Ovary (tissue), 9 donors: ENCODE data around the gene KCNIP1. TPM values are rescaled to one million over a fixed set of nuclear protein-coding genes. Genes with fewer than 3 reads are reported as not detected.

Experiments
- DNase-seq, 5 donors: peaks; one replicate each; pipeline ENCODE4 v3.0.0-alpha.2; 2019 to 2020
- H3K27ac ChIP-seq, 2 donors: fragments of 200-600 bp; one replicate each; pipeline versions ENCODE4 v1.5.1 to v1.8.0; 2019 to 2022
- H3K27me3 ChIP-seq: fragments of 200-600 bp; one replicate; pipeline ENCODE4 v1.8.0; 2022
- H3K36me3 ChIP-seq: fragments of 200-600 bp; sonication (generic); one replicate; pipeline ENCODE4 v1.5.1; 2019
- H3K4me1 ChIP-seq: one replicate; pipeline ENCODE4 v1.8.1; 2013; ENCODE audit warnings: mild to moderate bottlenecking, moderate library complexity; ENCODE audit not compliant: insufficient read depth
- H3K4me3 ChIP-seq: fragments of 200-600 bp; sonication (generic); one replicate; pipeline ENCODE4 v1.5.1; 2017
- H3K9me3 ChIP-seq, 2 donors: fragments of 200-600 bp in 1 of 2; sonication (generic) in 1 of 2; one replicate each; pipeline versions ENCODE4 v1.5.1 to v1.8.1; 2013 to 2019; ENCODE audit warnings: mild to moderate bottlenecking in 1 of 2, moderate library complexity in 1 of 2
- CTCF ChIP-seq, 3 donors: fragments of 450-650 bp in 2 of 3; fragments of 200-600 bp in 1 of 3; IDR thresholded peaks; one replicate each; pipeline versions ENCODE4 v1.5.1 to v1.8.0; 2016 to 2022; ENCODE audit warnings: antibody characterized with exemption in 3 of 3, mild to moderate bottlenecking in 1 of 3
- EP300 ChIP-seq: sonication (generic); formaldehyde crosslinking; IDR thresholded peaks from one replicate; pipeline ENCODE4 v1.6.1; 2017; ENCODE audit warnings: antibody characterized with exemption
- POLR2A ChIP-seq: fragments of 450-650 bp; IDR thresholded peaks from one replicate; pipeline ENCODE4 v1.6.1; 2017; ENCODE audit warnings: antibody characterized with exemption, mild to moderate bottlenecking, moderate library complexity
- WGBS, 3 donors: extraction: QIAGEN DNeasy Blood & Tissue Kit in 1 of 3; methylation state at CpG; one replicate each; pipeline versions ENCODE4 v1.1.5 to v1.1.7; 2013 to 2017; 5-methylcytosine and 5-hydroxymethylcytosine counted together
- intact Hi-C, 4 donors: fragments of 100-400 bp; cut with DNase I; formaldehyde crosslinking; loops; one replicate each; pipeline versions ENCODE4 v1.11.0 to v1.15.1; 2022 to 2023
- polyA plus RNA-seq, 2 donors: library from polyadenylated mRNA; stranded (reverse); fragments of 200-250 nt in 1 of 2; fragments of 350-450 nt in 1 of 2; fragmentation: Illumina TruSeq in 1 of 2; extraction: RNeasy Lipid Tissue Mini Kit (QIAGEN cat#74804) in 1 of 2; gene quantifications; one replicate each; pipeline ENCODE4 v1.2.3, GENCODE V29; 2013 to 2014
- total RNA-seq, 7 donors: library from RNA; depleted of rRNA in 2 of 7; stranded (reverse); fragments of >200 nt in 2 of 7; fragmentation: NEBNext Ultra II Directional in 3 of 7; extraction: Animal tissue kit (Norgen Biotek cat#: 25700) in 3 of 7; gene quantifications; one replicate each; pipeline versions ENCODE4 v1.1.0 to v1.2.4, GENCODE V29; 2016 to 2023
- donor health status: DM: no; HTN: no; CAD: no; lungs with moderate emphysema.
- donor health status: DM: no; HTN: no; CAD: no.
- donor health status: Bipolar disorder and iron deficiency.
- donor health status: DM: yes; HTN: yes; CAD: no.
- donor health status: DM: no; HTN: no; CAD: no.
- donor health status: DM: yes; HTN: yes; CAD: no.

The KCNIP1 gene
- total and polyA plus RNA-seq, 9 donors = 0.20 to 2.2 (median 0.66) TPM

DNA sequence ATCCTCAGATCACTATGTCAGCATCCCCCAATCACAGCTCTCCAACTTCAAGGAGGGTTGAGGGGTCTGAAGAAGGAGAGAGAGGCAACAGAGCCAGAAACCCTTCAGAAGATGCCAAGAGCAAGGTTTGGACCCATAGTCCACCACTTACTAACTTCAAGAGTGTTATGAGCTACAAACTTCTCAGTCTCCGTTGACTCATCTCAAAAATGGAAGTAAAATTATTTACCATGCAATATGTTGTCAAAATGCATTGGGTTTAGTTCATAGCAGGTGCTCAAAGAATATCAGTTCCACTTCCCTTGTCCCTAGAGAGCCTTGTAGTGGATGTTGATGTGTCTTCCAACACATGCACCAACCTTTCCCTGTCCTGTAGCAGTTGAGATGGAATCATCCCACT, 116.0 kb downstream of the KCNIP1 start:
- TF ChIP-seq POLR2A (no peak), CTCF (IDR thresholded peaks at IDR 0.05) (no peak), EP300 (no peak)
- WGBS, 3 donors = 89 to 94% (median 94%) methylated on average over 1 of the region's 1 CpG

DNA sequence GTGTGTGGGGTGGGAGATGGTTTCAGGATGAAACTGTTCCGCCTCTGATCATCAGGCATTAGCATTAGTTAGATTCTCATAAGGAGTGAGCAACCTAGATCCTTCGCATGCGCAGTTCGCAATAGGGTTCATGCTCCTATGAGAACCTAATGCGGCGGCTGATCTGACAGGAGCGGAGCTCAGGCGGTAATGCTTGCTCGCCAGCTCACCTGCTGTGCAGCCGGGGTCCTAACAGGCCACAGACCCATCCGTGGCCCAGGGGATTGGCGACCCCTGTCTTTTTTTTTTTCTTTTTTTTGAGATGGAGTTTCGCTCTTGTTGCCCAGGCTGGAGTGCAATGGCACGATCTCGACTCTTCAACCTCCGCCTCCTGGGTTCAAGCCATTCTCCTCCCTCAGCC, 119.1 kb downstream of the KCNIP1 start:
- Histone ChIP-seq H3K27me3 (no peaks in the 10 kb centered on the region), H3K9me3 (no peaks in the 10 kb centered on the region), H3K36me3 (no peaks in the 10 kb centered on the region), H3K4me1 (no peaks in the 10 kb centered on the region), H3K4me3 (no peak overlapping the region), H3K27ac (no peak overlapping the region)
- no peak for TF ChIP-seq CTCF (IDR thresholded peaks at IDR 0.05)
- no peak for TF ChIP-seq POLR2A
- TF ChIP-seq EP300 = no peak
- intact Hi-C loops = no loop called here
- WGBS, 3 donors = 88 to 96% (median 94%) methylated on average over 16 of the region's 16 CpGs
- DNase-seq = peak in 1 of 5 donors; percentile 23

More for the DNA sequence above, 116.0 kb downstream of the KCNIP1 start:
- intact Hi-C loops = no loop called here
- Histone ChIP-seq H3K4me3 (no peak overlapping the region), H3K27me3 (no peaks in the 10 kb centered on the region), H3K36me3 (no peaks in the 10 kb centered on the region), H3K27ac (no peak overlapping the region), H3K9me3 (no peaks in the 10 kb centered on the region), H3K4me1 (no peaks in the 10 kb centered on the region)
- no peak for DNase-seq

DNA sequence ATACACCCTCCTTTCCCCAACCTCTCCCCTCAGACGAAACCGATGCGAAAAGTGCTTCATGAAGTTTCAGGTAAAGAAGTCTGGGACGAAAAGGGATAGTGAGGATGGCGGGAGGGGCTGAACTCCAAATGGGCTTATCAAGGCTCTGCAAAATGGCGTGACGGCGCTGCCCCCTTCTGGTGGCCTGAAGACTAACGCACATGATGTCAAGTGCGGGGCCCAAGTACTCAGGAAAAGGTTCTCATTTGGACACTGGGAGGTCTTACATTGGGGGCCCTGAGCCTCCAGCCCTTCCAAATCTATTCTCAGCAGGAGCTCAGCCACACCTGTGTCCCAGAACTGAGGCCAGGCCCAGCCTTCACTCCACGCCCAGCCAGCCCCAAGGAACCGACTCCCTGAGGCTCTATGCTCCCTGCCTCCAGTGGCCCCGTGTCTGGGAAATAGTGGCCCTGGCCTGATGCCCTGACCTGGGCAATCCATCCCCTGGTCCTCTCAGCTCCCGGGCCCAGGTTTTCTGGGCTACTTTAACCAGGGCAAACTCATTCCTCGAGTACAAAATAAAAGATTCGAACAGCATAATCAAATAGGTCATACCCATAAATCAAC, 119.9 kb downstream of the KCNIP1 start:
- H3K4me3 ChIP-seq = no peak overlapping the region
- no peaks in the 10 kb centered on the region for H3K9me3 ChIP-seq
- H3K4me1 ChIP-seq = no peaks in the 10 kb centered on the region
- peak in 1 of 5 donors; percentile 41 for DNase-seq
- WGBS, 3 donors = 48 to 53% (median 50%) methylated on average over 16 of the region's 16 CpGs
- intact Hi-C loops = no loop called here
- TF ChIP-seq EP300 (no peak), CTCF (IDR thresholded peaks at IDR 0.05) (no peak), POLR2A (no peak)
- H3K27ac ChIP-seq = no peak overlapping the region
- H3K36me3 ChIP-seq = no peaks in the 10 kb centered on the region
- no peaks in the 10 kb centered on the region for H3K27me3 ChIP-seq

DNA sequence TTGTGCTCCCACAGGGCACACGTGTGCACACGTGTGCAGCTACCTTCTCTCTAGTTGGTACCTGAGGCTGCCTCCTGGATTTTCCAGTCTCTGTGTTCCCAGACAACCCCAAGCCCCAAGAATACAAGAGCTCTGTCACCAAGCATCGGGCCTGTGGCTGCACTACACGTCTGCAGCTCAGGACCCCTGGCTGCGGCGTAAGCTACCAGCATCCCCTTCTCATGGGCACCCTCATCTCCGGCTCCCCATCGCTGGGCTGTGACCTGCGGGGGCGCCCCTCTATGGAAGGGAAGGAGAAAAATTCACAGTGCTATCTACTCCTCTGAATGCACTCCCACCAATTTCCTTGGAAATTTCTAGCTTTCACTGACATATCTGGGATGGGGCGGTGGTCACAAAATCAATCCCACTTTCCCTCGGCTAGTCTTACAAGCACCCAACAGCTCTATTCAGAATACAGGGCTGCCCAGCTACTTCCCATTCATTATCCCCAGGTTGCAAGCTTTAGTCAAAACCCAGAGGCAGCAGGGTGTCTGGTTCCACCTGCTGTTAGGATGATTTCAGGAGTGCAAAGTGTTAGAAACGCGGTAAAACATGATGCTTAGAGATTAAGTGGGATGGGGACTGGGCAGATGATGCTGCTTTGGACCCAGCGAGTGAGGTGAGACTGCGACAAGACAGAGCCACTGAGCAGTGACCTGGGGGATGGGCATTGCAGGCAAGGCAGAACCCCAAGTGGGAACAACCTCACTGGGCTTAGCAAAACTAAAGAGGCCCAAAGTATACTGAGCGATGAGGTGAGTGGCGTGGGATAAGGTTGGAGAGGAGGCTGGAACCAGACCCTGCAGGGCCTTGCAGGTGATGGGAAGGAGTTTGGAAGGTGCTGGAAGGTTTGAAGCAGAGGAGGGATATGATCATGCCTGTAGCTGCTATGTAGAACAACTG, 121.7 kb downstream of the KCNIP1 start:
- intact Hi-C loops = no loop called here

More for the DNA sequence above, 121.7 kb downstream of the KCNIP1 start:
- no peaks in the 10 kb centered on the region for H3K9me3 ChIP-seq
- WGBS, 3 donors = 71 to 75% (median 72%) methylated on average over 18 of the region's 18 CpGs
- no peak overlapping the region for H3K27ac ChIP-seq
- TF ChIP-seq CTCF (IDR thresholded peaks at IDR 0.05) (no peak), EP300 (no peak), POLR2A (no peak)
- no peaks in the 10 kb centered on the region for H3K27me3 ChIP-seq
- no peak for DNase-seq
- no peak overlapping the region for H3K4me3 ChIP-seq
- H3K36me3 ChIP-seq = no peaks in the 10 kb centered on the region
- H3K4me1 ChIP-seq = no peaks in the 10 kb centered on the region
